GM18519 (cell line): ENCODE data around the gene ZNF593OS.

Source experiments
- ATAC-seq: cut with Tn5 transposase; IDR thresholded peaks from one replicate; pipeline ENCODE4 v1.9.1; 2021; ENCODE audit warnings: mild to moderate bottlenecking, moderate library complexity; ENCODE audit not compliant: unreplicated experiment, low FRiP score

The ZNF593OS gene

GRCh38 chr1:26160527-26161414, 10.9 kb downstream of the ZNF593OS start:
- no peak for ATAC-seq

- no peak for ATAC-seq
Observed at GRCh38 chr1:26159743-26160039, 11.9 kb downstream of the ZNF593OS start.

- ATAC-seq: no peak
Observed at GRCh38 chr1:26158908-26159742, 12.5 kb downstream of the ZNF593OS start, which contains the start of gene FAM110D. FAM110D (plus strand) TSS chr1:26159079; CDS start chr1:26161292, 2,213 bp downstream.

GRCh38 chr1:26158271-26158907, 13.2 kb downstream of the ZNF593OS start:
- no peak for ATAC-seq

GRCh38 chr1:26156285-26157038, 15.2 kb downstream of the ZNF593OS start:
- ATAC-seq: no peak

GRCh38 chr1:26155370-26156284, 16.0 kb downstream of the ZNF593OS start:
- no peak for ATAC-seq

- ATAC-seq: no peak
Observed at GRCh38 chr1:26154750-26155149, 16.9 kb downstream of the ZNF593OS start.

- ATAC-seq: no peak
Observed at GRCh38 chr1:26153966-26154532, 17.6 kb downstream of the ZNF593OS start.

- no peak for ATAC-seq
Observed at GRCh38 chr1:26148887-26149286, 22.7 kb downstream of the ZNF593OS start.

GRCh38 chr1:26145960-26146294, 25.7 kb downstream of the ZNF593OS start:
- ATAC-seq: no peak

- ATAC-seq: no peak
Observed at GRCh38 chr1:26145041-26145959, 26.3 kb downstream of the ZNF593OS start.

- ATAC-seq: no peak
Observed at GRCh38 chr1:26142159-26142558, 29.5 kb downstream of the ZNF593OS start.

GRCh38 chr1:26138974-26139558, 32.6 kb downstream of the ZNF593OS start:
- no peak for ATAC-seq

GRCh38 chr1:26134466-26134865, 37.2 kb downstream of the ZNF593OS start:
- ATAC-seq: no peak

- no peak for ATAC-seq
Observed at GRCh38 chr1:26132834-26133167, 38.8 kb downstream of the ZNF593OS start.

GRCh38 chr1:26132128-26132833, 39.4 kb downstream of the ZNF593OS start:
- no peak for ATAC-seq

GRCh38 chr1:26130695-26131094, 40.9 kb downstream of the ZNF593OS start:
- no peak for ATAC-seq
